ENCODE data around the gene KIF20B.

DNA sequence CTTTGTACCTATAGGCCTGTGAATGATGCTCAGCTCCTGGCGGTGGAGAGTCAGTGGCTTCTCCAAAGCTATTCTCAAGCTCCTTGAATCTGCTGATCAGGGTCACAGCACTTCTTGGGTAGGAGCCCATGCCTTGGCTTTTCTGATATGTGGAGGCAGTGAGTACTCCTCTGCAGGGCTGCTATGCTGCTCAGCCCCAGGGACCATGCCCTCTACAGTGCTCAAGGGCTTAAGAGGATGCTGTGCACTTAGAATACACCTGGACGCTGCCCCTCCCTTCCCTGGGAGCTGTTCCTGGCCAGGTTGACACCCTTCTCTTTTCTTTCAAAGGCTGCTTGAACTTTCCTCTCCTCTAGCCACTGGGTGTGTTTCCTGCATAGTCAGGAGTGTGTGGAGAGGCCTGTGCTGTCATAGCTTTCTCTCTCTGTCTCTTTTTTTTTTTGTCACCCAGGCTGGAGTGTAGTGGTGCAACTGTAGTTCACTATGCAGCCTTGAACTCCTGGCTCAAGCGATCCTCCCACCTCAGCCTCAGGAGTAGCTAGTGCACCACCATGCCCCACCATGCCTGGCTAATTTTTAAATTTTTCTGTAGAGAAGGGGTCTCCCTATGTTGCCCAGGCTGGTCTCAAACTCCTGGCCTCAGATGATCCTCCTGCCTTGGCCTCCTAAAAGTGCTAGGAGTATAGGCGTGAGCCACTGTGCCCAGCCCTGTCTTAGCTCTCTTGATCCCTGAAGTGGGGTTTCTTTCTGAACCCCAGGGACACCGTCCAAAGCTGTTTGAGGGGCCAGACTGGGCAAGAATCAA, 113.9 kb downstream of the KIF20B start:
- TF ChIP-seq CTCF (conservative IDR thresholded peaks at IDR 0.05 in 1 of 2, IDR thresholded peaks at IDR 0.05 in 1 of 2; ENCODE audit: extremely low read depth in 1 of 2, insufficient read depth in 1 of 2, low read depth in 1 of 2, low read length in 2 of 2) (no peak), EZH2 (IDR thresholded peaks at IDR 0.05; ENCODE audit: borderline replicate concordance, low read length) (no peak)

Measured in mammary epithelial cell (primary cell).